ENCODE data around the gene HCRTR1. TPM values are rescaled to one million over a fixed set of nuclear protein-coding genes. Genes with fewer than 3 reads are reported as not detected.
A peak's percentile ranks its signal among the peaks of the same experiment; 100 is the strongest.

Gene HCRTR1
- total RNA-seq, result 1 to 10 TPM in 1 of 6 donors, not detected in 5; 2.1 TPM

DNA sequence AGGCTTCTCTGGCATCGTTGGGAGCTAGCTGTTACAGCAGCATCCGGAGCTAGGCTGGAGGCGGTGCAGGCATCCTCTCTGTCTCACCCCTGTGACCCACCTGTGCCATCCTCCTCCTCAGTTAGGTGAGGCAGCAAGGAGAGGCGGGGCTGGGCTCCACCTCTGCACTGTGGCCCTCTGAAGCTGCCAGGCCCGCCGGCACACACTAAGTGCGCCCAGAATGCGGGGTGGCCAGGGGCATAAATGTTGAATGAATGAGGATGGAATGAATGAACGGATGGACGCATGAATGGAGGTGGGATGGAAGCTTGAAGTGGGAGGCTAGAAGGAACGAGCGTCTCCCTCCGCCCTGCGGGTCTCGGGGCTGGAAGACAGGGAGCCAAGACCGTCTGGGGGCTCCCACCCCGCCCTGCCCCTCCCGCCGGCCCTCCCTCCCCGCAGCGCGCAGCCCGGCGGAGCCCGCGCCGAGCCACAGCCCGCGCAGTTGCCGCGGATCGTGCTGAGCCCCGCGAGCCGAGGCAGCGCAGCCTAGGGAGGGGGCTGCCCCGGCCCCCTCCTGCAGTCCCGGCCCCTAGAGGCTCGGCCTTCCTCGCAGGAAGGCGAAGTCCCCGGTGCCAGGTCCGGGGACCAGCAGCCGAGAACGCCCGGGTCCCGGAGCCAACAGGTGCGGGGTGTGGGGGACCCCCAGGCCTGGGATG lies at the start of gene HCRTR1:
HCRTR1 (plus strand) TSS at position 472 of the 698 bp plus-strand sequence. CDS start 1,504 bp downstream, outside the sequence.
- 19 to 30% methylated on average over 16 to 20 of the region's 48 CpGs for WGBS, 2 donors
- Histone ChIP-seq H3K27ac (no peak within 1 kb of the TSS), H3K4me3 (peak within 1 kb of the TSS; percentile 26 to 57 (median 44)), H3K27me3 (peaks cover 0 to 11% (median 8%) of the 10 kb centered on the region in 4 donors), H3K36me3 (no peaks in the 10 kb centered on the region), H3K9me3 (no peaks in the 10 kb centered on the region), H3K4me1 (peaks cover 10 to 15% (median 12%) of the 10 kb centered on the region in 4 donors)
- peak; percentile 16 to 72 for DNase-seq
- TF ChIP-seq EP300 (IDR thresholded peaks at IDR 0.05), result no peak
- TF ChIP-seq POLR2A (IDR thresholded peaks at IDR 0.05), result no peak
- peak in 1 of 2 donors; percentile 4 for ATAC-seq (ENCODE audit: low FRiP score in 2 of 2)

DNA sequence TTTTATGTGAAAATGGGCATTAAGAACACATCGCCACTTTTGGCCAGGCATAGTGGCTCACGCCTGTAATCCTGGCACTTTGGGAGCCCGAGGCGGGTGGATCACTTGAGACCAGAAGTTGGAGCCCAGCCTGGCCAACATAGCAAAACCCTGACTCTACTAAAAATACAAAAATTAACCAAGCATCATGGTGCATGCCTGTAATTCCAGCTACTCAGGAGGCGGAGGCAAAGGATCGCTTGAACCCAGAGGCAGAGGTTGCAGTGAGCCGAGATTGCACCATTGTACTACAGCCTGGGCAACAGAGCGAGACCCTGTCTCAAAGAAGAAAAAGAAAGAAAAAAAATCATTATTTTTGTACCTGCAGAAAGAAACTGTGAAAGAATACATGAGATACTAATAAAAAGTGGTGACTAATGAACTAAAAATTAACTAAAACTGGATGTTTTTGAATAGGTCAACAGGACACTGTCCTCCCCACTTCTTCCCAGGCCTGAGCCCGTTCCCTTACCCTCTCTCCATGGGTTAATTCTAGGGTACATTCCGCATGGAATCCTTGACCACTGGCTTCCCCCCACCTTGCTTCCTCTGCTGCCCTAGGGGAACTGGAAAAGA lies 49.4 kb upstream of the HCRTR1 start:
- 77 to 82% methylated on average over 10 of the region's 10 CpGs for WGBS, 2 donors
- Histone ChIP-seq H3K27ac (no peak overlapping the region), H3K9me3 (no peaks in the 10 kb centered on the region), H3K36me3 (no peaks in the 10 kb centered on the region), H3K4me1 (peaks cover 12 to 27% (median 18%) of the 10 kb centered on the region in 4 donors), H3K27me3 (no peaks in the 10 kb centered on the region), H3K4me3 (no peak overlapping the region)
- no peak for ATAC-seq (ENCODE audit: low FRiP score in 2 of 2)
- no peak for DNase-seq
- TF ChIP-seq POLR2AphosphoS5 (IDR thresholded peaks at IDR 0.05), result no peak
- TF ChIP-seq, protein P1, sequence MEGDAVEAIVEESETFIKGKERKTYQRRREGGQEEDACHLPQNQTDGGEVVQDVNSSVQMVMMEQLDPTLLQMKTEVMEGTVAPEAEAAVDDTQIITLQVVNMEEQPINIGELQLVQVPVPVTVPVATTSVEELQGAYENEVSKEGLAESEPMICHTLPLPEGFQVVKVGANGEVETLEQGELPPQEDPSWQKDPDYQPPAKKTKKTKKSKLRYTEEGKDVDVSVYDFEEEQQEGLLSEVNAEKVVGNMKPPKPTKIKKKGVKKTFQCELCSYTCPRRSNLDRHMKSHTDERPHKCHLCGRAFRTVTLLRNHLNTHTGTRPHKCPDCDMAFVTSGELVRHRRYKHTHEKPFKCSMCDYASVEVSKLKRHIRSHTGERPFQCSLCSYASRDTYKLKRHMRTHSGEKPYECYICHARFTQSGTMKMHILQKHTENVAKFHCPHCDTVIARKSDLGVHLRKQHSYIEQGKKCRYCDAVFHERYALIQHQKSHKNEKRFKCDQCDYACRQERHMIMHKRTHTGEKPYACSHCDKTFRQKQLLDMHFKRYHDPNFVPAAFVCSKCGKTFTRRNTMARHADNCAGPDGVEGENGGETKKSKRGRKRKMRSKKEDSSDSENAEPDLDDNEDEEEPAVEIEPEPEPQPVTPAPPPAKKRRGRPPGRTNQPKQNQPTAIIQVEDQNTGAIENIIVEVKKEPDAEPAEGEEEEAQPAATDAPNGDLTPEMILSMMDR (IDR thresholded peaks at IDR 0.05), result no peak
- TF ChIP-seq POLR2A (IDR thresholded peaks at IDR 0.05), result no peak
- no peak for TF ChIP-seq EP300 (IDR thresholded peaks at IDR 0.05)

DNA sequence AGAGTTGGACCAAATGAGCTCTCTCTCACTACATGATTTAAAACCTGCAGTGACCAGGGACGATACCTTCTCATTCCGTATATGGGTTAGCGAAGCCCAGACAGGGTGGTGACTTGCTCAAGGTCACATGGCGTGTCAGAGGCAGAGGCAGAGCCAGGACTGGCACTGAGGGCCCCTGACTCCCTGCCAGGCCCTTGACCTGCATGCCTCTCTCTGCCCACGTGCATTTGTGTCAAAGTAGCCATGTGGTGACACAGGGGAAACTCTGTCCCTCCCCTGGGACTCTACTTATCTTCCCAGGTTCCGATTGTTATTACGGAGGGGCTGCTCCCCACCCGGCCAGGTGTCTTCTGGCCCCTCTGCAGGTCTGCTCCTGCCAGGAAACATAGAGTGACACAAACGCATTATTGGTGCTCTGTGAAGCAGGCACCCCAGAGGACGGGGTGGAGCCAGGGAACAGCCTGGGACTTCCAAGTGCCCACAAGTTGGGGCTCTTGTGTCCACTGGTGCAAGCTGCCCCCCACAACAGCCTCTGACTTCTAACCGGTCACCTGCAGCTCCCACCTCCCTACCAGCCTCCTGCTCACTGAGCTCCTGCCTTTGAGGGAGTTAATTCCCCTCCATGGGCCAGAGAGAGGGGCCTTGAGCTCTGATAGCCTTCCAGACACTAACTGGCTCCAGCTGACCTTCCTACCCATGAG lies 48.4 kb upstream of the HCRTR1 start:
- no peaks in the 10 kb centered on the region for H3K27me3 ChIP-seq

DNA sequence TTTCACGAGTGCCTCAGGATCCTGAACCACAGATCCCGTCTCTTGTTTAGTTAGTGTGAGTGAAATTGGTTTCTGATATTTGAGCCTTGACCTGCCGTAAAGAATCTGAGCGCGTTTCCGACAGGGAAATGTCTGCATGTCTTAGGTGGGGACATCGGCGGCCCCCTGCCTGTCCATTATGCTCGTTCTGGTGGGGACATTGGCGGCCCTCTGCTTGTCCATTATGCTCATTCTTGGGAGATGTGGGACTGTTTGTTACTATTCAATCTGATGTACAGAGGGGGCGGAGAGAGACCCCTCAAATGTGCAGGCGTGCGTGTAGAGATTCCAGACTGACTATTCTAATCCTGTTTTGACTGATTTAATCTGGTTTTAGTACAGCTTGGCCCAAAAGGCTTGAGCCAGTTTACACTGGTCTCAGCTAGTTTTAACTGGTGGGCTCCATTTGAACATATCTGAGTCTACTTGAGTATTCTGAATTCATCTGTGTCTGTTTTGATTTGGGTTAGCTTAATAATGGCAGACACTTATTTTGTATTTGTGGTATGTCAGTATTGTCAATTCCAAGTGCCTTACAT lies 47.8 kb upstream of the HCRTR1 start:
- no peak overlapping the region for H3K4me3 ChIP-seq
- H3K36me3 ChIP-seq, result no peaks in the 10 kb centered on the region
- TF ChIP-seq EP300 (IDR thresholded peaks at IDR 0.05) (no peak), POLR2A (IDR thresholded peaks at IDR 0.05) (no peak), POLR2AphosphoS5 (IDR thresholded peaks at IDR 0.05) (no peak)
- TF ChIP-seq, protein P1 (IDR thresholded peaks at IDR 0.05), result no peak
- H3K4me1 ChIP-seq, result peaks cover 22 to 42% (median 35%) of the 10 kb centered on the region in 4 donors
- 91 to 93% methylated on average over 13 of the region's 13 CpGs for WGBS, 2 donors
- no peak overlapping the region for H3K27ac ChIP-seq
- no peak for ATAC-seq (ENCODE audit: low FRiP score in 2 of 2)
- no peaks in the 10 kb centered on the region for H3K27me3 ChIP-seq
- no peak for DNase-seq
- H3K9me3 ChIP-seq, result no peaks in the 10 kb centered on the region

More for the DNA sequence above, 48.4 kb upstream of the HCRTR1 start:
- H3K36me3 ChIP-seq, result no peaks in the 10 kb centered on the region
- peaks cover 20 to 36% (median 28%) of the 10 kb centered on the region in 4 donors for H3K4me1 ChIP-seq
- H3K4me3 ChIP-seq, result no peak overlapping the region
- WGBS, 2 donors, result 71 to 78% methylated on average over 3 to 11 of the region's 11 CpGs
- no peaks in the 10 kb centered on the region for H3K9me3 ChIP-seq
- H3K27ac ChIP-seq, result no peak overlapping the region
- TF ChIP-seq POLR2A (IDR thresholded peaks at IDR 0.05) (no peak), POLR2AphosphoS5 (IDR thresholded peaks at IDR 0.05) (peak in 1 of 2 donors; percentile 9)
- TF ChIP-seq, protein P1 (IDR thresholded peaks at IDR 0.05), result no peak
- peak; percentile 28 to 72 for ATAC-seq (ENCODE audit: low FRiP score in 2 of 2)
- DNase-seq, result peak; percentile 58 to 84

DNA sequence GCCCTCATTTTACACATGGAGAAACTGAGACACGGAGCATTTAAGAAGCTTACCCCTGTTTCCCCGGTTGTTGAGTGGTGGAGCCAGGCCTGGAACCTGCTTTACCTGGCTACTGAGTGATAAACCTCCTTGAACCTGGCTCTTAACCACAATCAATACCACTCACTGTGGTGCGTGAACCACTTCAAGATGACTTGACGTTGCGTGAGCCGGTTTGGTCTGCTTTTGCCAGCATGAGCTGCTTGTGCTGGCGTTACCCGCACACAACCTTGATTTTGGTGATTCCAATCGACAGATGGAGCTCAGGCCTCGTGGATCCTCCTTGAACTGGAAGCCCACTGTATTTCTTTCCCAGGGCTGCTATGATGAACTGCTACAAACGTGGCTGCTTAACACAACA lies 47.3 kb upstream of the HCRTR1 start:
- no peaks in the 10 kb centered on the region for H3K36me3 ChIP-seq
- H3K4me3 ChIP-seq, result no peak overlapping the region
- ATAC-seq (ENCODE audit: low FRiP score in 2 of 2) (no peak), DNase-seq (no peak)
- WGBS, 2 donors, result 69 to 81% methylated on average over 10 to 11 of the region's 11 CpGs
- no peak overlapping the region for H3K27ac ChIP-seq
- H3K27me3 ChIP-seq, result no peaks in the 10 kb centered on the region
- H3K9me3 ChIP-seq, result no peaks in the 10 kb centered on the region
- H3K4me1 ChIP-seq, result peaks cover 26 to 48% (median 40%) of the 10 kb centered on the region in 4 donors
- TF ChIP-seq POLR2AphosphoS5 (IDR thresholded peaks at IDR 0.05), result no peak
- TF ChIP-seq POLR2A (IDR thresholded peaks at IDR 0.05), result no peak
- no peak for TF ChIP-seq EP300 (IDR thresholded peaks at IDR 0.05)

All from upper lobe of left lung (tissue), 6 donors.